A673 (cell line): ENCODE data around the gene RND3. TPM values are rescaled to one million over a fixed set of nuclear protein-coding genes. Genes with fewer than 3 reads are reported as not detected.
A peak's percentile ranks its signal among the peaks of the same experiment; 100 is the strongest.

Experiments used
- Bru-seq: library from RNA; stranded (reverse); fragments of 400-500 nt; gene quantifications from one replicate; lab custom pipeline; 2021; lab: Mats Ljungman, UMichigan
- BruChase-seq, 2 experiments: library from RNA; stranded (reverse); fragments of 400-500 nt; gene quantifications; one replicate each; lab custom pipeline; 2021; lab: Mats Ljungman, UMichigan
- BruUV-seq: library from RNA; stranded (reverse); fragments of 400-500 nt; replicated peaks from 2 replicates; lab custom pipeline; 2021; lab: Mats Ljungman, UMichigan
- CTCF ChIA-PET: fragments of 300-600 bp; sonication (Branson Sonifier 250); formaldehyde crosslinking; loops from one replicate; lab custom pipeline; 2022; ENCODE audit warnings: antibody characterized with exemption; lab: Charles Lee
- POLR2A ChIA-PET: fragments of 300-600 bp; sonication (Branson Sonifier 250); formaldehyde crosslinking; loops from one replicate; lab custom pipeline; 2022; ENCODE audit warnings: antibody characterized with exemption; ENCODE audit not compliant: low non-redundant PET; lab: Charles Lee
- DNase-seq: peaks from one replicate; pipeline ENCODE4 v3.0.0-alpha.2; 2015; ENCODE audit warnings: low spot score
- H3K27ac ChIP-seq: fragments of 200-600 bp; sonication (generic); 2 replicates; pipeline ENCODE4 v1.5.1; 2016; ENCODE audit warnings: mixed run types, low read depth, mild to moderate bottlenecking, mixed read lengths, antibody characterized with exemption, low read length; ENCODE audit not compliant: poor library complexity, severe bottlenecking
- H3K27me3 ChIP-seq: fragments of 200-600 bp; sonication (generic); replicated peaks from 2 replicates; pipeline ENCODE4 v1.6.1; 2017; ENCODE audit warnings: mixed run types, low read depth, mild to moderate bottlenecking, mixed read lengths, antibody characterized with exemption, low read length; ENCODE audit not compliant: insufficient read depth, poor library complexity
- H3K36me3 ChIP-seq: fragments of 200-600 bp; sonication (generic); 2 replicates; pipeline ENCODE4 v1.6.1; 2016; ENCODE audit warnings: mixed run types, mild to moderate bottlenecking, mixed read lengths, antibody characterized with exemption, low read length; ENCODE audit not compliant: insufficient read depth, poor library complexity, severe bottlenecking
- H3K4me1 ChIP-seq: fragments of 200-600 bp; sonication (generic); 2 replicates; pipeline ENCODE4 v1.6.1; 2017; ENCODE audit warnings: mixed run types, mild to moderate bottlenecking, mixed read lengths, antibody characterized with exemption, low read length; ENCODE audit not compliant: insufficient read depth, poor library complexity, severe bottlenecking
- H3K4me3 ChIP-seq: fragments of 200-600 bp; sonication (generic); 2 replicates; pipeline ENCODE4 v1.5.1; 2016; ENCODE audit warnings: low read depth, mixed run types, mild to moderate bottlenecking, mixed read lengths, low read length; ENCODE audit not compliant: poor library complexity, severe bottlenecking
- H3K9me3 ChIP-seq: fragments of 200-600 bp; sonication (generic); 2 replicates; pipeline ENCODE4 v1.6.1; 2016; ENCODE audit warnings: mixed run types, low read depth, mild to moderate bottlenecking, mixed read lengths, antibody characterized with exemption, low read length; ENCODE audit not compliant: poor library complexity, severe bottlenecking
- EZH2 ChIP-seq: fragments of 200-600 bp; sonication (generic); IDR thresholded peaks from 2 replicates; pipeline ENCODE4 v1.6.1; 2017; ENCODE audit warnings: borderline replicate concordance, low read depth, mild to moderate bottlenecking, mixed read lengths, antibody characterized with exemption, low read length; ENCODE audit not compliant: poor library complexity, severe bottlenecking
- intact Hi-C: fragments of 100-400 bp; cut with micrococcal nuclease; formaldehyde crosslinking; loops from one replicate; pipeline ENCODE4 v1.10.0; 2022; ENCODE audit not compliant: unreplicated experiment
- long read RNA-seq: library from polyadenylated mRNA; stranded (forward); transcript quantifications from one replicate; pipeline ENCODE4 v2.0.0, GENCODE V29; 2022
- total RNA-seq: library from RNA; stranded (reverse); gene quantifications from 2 replicates; pipeline ENCODE4 v1.2.3, GENCODE V29; 2021
- TF ChIP-seq, protein P1 (sequence below): fragments of 300-800, 200-600 bp; sonication (generic); conservative IDR thresholded peaks from 2 replicates; pipeline ENCODE4 v1.5.1; 2017; ENCODE audit warnings: low read depth, mild to moderate bottlenecking, antibody characterized with exemption, low read length, moderate library complexity, mixed read lengths

The RND3 gene, protein sequence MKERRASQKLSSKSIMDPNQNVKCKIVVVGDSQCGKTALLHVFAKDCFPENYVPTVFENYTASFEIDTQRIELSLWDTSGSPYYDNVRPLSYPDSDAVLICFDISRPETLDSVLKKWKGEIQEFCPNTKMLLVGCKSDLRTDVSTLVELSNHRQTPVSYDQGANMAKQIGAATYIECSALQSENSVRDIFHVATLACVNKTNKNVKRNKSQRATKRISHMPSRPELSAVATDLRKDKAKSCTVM
- total RNA-seq: 10.2 and 15.0 TPM in 2 replicates
- percentile 80 among the genes with signal in this experiment for Bru-seq, nascent RNA
- BruChase-seq, experiment 1, labeled RNA remaining after a 2-hour chase: percentile 69 among the genes with signal in this experiment
- percentile 43 among the genes with signal in this experiment for BruChase-seq, experiment 2, labeled RNA remaining after a 6-hour chase
- long read RNA-seq, transcript RND3-202 (5 exons, 2,777 nt): major isoform, 24 of 30 reads
- long read RNA-seq, partial matches to known transcripts: 0 of 30 reads
- long read RNA-seq, other reads (novel, unspliced or antisense): 4 of 30 reads

DNA sequence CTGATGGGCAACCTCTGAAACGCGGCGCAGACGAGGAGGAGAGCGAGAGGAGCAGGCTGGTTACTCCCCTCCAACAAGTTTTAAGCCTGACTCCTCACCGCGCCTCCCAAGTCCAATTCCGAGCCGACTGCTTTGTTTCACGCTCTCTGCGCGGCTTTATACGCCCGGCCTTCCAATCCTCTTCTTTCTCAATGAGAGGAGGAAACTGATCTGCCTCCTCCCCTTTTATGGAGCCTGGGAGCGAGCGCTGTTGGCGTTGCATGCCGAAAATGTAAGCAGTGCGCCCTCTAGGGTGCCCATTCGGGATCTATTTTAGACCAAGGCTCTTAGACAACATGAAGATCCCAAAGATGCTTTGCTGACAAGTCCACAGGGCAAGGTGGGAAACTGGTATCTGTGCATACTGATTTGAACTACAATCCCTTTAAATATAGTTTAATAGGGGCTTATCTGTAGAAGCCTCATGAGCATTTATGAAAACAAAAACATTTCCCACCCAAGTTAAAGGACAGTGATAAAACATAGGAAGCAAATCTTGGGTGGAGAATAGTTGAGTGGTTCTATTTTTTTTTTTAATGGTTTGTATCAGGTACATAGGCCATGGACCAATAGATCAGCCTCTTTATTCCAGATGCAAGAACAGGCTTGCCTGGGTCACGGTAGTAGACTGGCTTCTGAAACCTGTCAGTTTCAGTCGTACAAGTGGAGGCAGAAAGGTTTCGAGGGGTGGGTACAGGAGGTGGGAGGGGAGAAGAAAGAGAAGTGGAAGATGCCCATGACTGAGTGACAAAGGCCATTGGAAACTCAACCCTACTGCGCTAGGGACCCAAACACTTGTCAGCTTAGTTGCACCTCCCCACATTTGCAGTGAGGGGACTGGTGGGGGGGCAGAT lies at the start of gene RND3:
Gene RND3, minus strand, starts transcription at position 131 of the 893 bp plus-strand sequence. CDS start 250 bp downstream, outside the sequence.
- peak; percentile 99 for DNase-seq
- Histone ChIP-seq H3K4me3 (peak within 1 kb of the TSS; percentile 67), H3K36me3 (no peaks in the 10 kb centered on the region), H3K27me3 (no peaks in the 10 kb centered on the region), H3K27ac (peak within 1 kb of the TSS; percentile 61), H3K9me3 (no peaks in the 10 kb centered on the region), H3K4me1 (peaks cover 9% of the 10 kb centered on the region)
- intact Hi-C loops: loop anchor here (1.0 to 5.0 kb wide), 5 partner anchors 42 to 890 kb away; no protein-coding TSS in a partner anchor
- ChIA-PET CTCF (no interaction called here), POLR2A (no interaction called here)
- TF ChIP-seq, protein P1, sequence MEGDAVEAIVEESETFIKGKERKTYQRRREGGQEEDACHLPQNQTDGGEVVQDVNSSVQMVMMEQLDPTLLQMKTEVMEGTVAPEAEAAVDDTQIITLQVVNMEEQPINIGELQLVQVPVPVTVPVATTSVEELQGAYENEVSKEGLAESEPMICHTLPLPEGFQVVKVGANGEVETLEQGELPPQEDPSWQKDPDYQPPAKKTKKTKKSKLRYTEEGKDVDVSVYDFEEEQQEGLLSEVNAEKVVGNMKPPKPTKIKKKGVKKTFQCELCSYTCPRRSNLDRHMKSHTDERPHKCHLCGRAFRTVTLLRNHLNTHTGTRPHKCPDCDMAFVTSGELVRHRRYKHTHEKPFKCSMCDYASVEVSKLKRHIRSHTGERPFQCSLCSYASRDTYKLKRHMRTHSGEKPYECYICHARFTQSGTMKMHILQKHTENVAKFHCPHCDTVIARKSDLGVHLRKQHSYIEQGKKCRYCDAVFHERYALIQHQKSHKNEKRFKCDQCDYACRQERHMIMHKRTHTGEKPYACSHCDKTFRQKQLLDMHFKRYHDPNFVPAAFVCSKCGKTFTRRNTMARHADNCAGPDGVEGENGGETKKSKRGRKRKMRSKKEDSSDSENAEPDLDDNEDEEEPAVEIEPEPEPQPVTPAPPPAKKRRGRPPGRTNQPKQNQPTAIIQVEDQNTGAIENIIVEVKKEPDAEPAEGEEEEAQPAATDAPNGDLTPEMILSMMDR: peak; percentile 92
- no peak for TF ChIP-seq EZH2
- no TSS peak for BruUV-seq

DNA sequence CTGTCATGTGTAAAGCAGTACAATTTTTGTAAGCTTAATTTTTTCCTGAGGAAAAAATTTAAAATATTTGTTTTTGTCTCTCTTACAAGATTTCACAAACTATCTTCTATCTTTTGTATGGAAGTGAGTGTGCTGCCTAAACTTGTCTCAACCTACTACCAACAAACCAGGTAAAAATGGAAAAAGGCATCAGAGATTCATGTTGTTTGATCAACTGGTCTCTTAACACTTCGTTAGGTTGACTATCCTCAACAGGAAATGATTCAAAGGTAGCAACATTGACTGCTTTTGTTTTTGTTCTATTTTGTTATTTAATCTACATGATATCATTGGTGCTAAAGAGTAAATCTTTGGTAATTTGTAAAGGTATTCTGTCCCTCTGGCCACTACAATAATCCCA lies 47.7 kb upstream of the RND3 start:
- no peaks in the 10 kb centered on the region for H3K9me3 ChIP-seq
- intact Hi-C loops: no loop called here
- no peaks in the 10 kb centered on the region for H3K27me3 ChIP-seq
- no peak for DNase-seq
- TF ChIP-seq, protein P1: no peak
- TF ChIP-seq EZH2: no peak
- H3K36me3 ChIP-seq: no peaks in the 10 kb centered on the region
- no peak overlapping the region for H3K27ac ChIP-seq
- POLR2A ChIA-PET: no interaction called here
- CTCF ChIA-PET: no interaction called here
- BruUV-seq: no TSS peak
- no peaks in the 10 kb centered on the region for H3K4me1 ChIP-seq
- H3K4me3 ChIP-seq: no peak overlapping the region

DNA sequence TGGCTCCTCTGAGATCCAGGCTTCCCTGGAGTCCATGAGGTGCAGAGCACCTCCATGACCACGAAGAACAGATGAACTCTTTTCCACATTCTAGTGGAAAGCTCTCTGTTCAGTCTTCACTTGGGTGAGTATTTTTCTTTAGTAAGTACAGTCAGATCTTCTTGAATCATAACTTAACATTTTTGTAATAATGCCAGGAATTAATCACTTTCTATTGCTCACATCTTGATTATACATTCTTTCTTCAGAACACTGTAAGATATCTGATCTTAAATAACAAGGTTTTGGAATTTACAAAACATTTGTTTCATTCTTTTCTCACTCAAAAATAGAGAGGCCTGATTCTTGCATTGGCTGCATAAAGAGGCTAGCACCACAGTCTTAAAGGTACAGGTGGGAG lies 45.4 kb upstream of the RND3 start:
- no peaks in the 10 kb centered on the region for H3K36me3 ChIP-seq
- no peaks in the 10 kb centered on the region for H3K9me3 ChIP-seq
- peaks cover 12% of the 10 kb centered on the region for H3K4me1 ChIP-seq
- no peak for DNase-seq
- TF ChIP-seq EZH2: no peak
- TF ChIP-seq, protein P1: no peak
- no peak overlapping the region for H3K4me3 ChIP-seq
- intact Hi-C loops: no loop called here
- BruUV-seq: no TSS peak
- CTCF ChIA-PET: no interaction called here
- POLR2A ChIA-PET: no interaction called here
- H3K27ac ChIP-seq: no peak overlapping the region
- no peaks in the 10 kb centered on the region for H3K27me3 ChIP-seq
